Measurements from ENCODE around the gene IL1R1.

Gene IL1R1

DNA sequence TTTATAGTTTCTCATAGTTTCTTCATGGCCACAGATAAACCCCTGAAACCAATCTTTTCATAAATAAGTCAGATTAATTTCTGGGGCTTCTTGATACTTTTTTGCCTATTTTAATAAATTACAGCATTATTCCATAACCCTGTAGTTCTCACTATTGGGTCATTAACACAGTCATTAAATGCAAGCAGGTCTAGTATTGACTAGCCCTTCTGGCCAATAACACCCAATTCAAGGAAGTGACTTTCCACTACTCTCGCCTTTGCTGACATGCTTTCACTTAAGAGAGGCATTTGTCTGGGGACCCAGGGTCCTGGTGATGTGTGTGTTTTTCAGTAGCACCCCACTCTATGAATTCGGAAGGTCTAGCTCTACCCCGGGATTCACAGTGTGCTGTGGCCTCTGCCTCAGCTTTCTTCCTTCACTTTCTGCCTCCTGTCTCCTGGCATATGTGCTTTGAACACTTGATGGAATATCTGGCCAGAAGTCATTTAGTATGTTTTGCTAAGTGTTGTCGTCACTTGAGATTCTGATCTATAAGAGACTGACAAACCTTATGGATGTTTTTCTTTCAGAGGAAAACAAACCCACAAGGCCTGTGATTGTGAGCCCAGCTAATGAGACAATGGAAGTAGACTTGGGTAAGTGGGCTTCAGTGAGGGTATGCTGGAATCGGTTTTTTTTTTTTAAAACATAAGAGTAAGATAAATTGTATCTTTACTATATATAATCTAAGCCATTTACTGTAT is 25.7 kb downstream of the IL1R1 start:
- H3K9me3 Mint-ChIP-seq: no peaks in the 10 kb centered on the region
- H3K27me3 Mint-ChIP-seq: peaks cover 8% of the 10 kb centered on the region
- H3K4me3 Mint-ChIP-seq: no peak overlapping the region
- no peaks in the 10 kb centered on the region for H3K36me3 Mint-ChIP-seq
- H3K4me1 Mint-ChIP-seq: peaks cover 6% of the 10 kb centered on the region
- ATAC-seq: no peak
- H3K27ac Mint-ChIP-seq: no peak overlapping the region

DNA sequence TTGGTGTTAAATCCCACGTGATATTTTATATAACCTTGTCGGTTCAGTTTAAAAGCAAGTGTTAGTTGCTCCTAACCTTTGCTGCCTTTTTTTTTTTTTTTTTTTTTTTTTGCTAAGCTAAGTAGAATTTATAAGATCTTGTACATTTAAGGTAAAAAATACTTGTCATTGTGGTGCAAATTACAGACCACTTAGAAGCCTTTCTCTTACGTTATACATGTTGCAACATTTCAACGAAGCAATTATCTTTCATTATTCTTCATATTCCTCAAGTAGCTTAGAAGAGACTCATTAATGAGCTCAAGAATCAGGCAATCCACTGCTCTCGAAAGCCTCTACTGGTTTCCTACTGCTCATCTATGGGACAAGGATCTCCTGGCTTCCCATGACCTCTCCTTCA is 29.4 kb downstream of the IL1R1 start:
- no peak for ATAC-seq
- Mint-ChIP-seq H3K36me3 (no peaks in the 10 kb centered on the region), H3K27ac (no peak overlapping the region), H3K4me3 (no peak overlapping the region), H3K27me3 (peaks cover 8% of the 10 kb centered on the region), H3K9me3 (no peaks in the 10 kb centered on the region), H3K4me1 (peaks cover 6% of the 10 kb centered on the region)

DNA sequence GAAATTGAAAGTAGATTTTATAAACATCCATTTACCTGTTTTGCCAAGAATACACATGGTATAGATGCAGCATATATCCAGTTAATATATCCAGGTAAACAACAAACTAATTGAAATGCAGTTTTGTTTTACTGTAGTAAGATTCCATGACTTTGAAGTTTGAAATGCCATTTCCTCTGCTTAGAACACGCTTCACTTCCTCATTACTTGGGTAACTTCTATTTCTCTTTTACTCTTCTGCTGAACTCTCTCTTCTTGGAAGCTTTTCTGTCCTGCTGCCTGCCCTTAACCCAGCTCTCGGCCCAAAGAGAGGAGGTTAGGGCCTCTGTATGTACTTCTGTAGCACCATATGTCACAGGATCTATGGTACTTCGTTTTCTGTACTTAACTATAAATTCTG is 30.2 kb downstream of the IL1R1 start:
- no peak overlapping the region for H3K27ac Mint-ChIP-seq
- H3K27me3 Mint-ChIP-seq: peaks cover 16% of the 10 kb centered on the region
- no peaks in the 10 kb centered on the region for H3K36me3 Mint-ChIP-seq
- ATAC-seq: no peak
- no peaks in the 10 kb centered on the region for H3K9me3 Mint-ChIP-seq
- H3K4me3 Mint-ChIP-seq: no peak overlapping the region
- H3K4me1 Mint-ChIP-seq: peaks cover 6% of the 10 kb centered on the region

DNA sequence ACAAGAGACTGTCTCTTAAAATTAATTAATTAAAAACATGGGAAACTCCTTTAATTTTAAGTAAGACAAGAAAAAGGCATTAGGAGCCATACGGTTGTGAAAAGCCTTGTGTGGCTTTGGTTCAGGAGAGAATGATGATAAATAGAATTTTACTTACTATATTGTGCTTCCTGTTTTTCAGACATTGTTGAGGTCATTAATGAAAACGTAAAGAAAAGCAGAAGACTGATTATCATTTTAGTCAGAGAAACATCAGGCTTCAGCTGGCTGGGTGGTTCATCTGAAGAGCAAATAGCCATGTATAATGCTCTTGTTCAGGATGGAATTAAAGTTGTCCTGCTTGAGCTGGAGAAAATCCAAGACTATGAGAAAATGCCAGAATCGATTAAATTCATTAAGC is 33.6 kb downstream of the IL1R1 start:
- Mint-ChIP-seq H3K4me3 (no peak overlapping the region), H3K4me1 (peaks cover 6% of the 10 kb centered on the region), H3K27me3 (peaks cover 27% of the 10 kb centered on the region), H3K27ac (no peak overlapping the region), H3K36me3 (no peaks in the 10 kb centered on the region), H3K9me3 (no peaks in the 10 kb centered on the region)
- ATAC-seq: no peak

- peaks cover 36% of the 10 kb centered on the region for H3K27me3 Mint-ChIP-seq
- no peak overlapping the region for H3K4me3 Mint-ChIP-seq
- no peaks in the 10 kb centered on the region for H3K36me3 Mint-ChIP-seq
- peaks cover 2% of the 10 kb centered on the region for H3K4me1 Mint-ChIP-seq
- no peak for ATAC-seq
- H3K27ac Mint-ChIP-seq: no peak overlapping the region
- no peaks in the 10 kb centered on the region for H3K9me3 Mint-ChIP-seq
Observed at GRCh38 chr2:102177814-102178478, 35.4 kb downstream of the IL1R1 start.

DNA sequence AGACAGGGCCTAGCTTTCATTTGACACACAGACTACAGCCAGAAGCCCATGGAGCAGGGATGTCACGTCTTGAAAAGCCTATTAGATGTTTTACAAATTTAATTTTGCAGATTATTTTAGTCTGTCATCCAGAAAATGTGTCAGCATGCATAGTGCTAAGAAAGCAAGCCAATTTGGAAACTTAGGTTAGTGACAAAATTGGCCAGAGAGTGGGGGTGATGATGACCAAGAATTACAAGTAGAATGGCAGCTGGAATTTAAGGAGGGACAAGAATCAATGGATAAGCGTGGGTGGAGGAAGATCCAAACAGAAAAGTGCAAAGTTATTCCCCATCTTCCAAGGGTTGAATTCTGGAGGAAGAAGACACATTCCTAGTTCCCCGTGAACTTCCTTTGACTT is 36.5 kb downstream of the IL1R1 start:
- Mint-ChIP-seq H3K9me3 (no peaks in the 10 kb centered on the region), H3K36me3 (no peaks in the 10 kb centered on the region), H3K4me1 (no peaks in the 10 kb centered on the region), H3K27me3 (peaks cover 45% of the 10 kb centered on the region), H3K27ac (no peak overlapping the region), H3K4me3 (no peak overlapping the region)
- no peak for ATAC-seq

- no peak overlapping the region for H3K27ac Mint-ChIP-seq
- H3K27me3 Mint-ChIP-seq: peaks cover 47% of the 10 kb centered on the region
- ATAC-seq: no peak
- no peak overlapping the region for H3K4me3 Mint-ChIP-seq
- H3K9me3 Mint-ChIP-seq: no peaks in the 10 kb centered on the region
- H3K36me3 Mint-ChIP-seq: no peaks in the 10 kb centered on the region
- H3K4me1 Mint-ChIP-seq: no peaks in the 10 kb centered on the region
Observed at GRCh38 chr2:102179788-102180686, 37.5 kb downstream of the IL1R1 start.

GRCh38 chr2:102180687-102180999 is 38.1 kb downstream of the IL1R1 start:
- Mint-ChIP-seq H3K36me3 (no peaks in the 10 kb centered on the region), H3K4me1 (no peaks in the 10 kb centered on the region), H3K27me3 (peaks cover 47% of the 10 kb centered on the region), H3K27ac (no peak overlapping the region), H3K9me3 (no peaks in the 10 kb centered on the region), H3K4me3 (no peak overlapping the region)
- ATAC-seq: no peak

DNA sequence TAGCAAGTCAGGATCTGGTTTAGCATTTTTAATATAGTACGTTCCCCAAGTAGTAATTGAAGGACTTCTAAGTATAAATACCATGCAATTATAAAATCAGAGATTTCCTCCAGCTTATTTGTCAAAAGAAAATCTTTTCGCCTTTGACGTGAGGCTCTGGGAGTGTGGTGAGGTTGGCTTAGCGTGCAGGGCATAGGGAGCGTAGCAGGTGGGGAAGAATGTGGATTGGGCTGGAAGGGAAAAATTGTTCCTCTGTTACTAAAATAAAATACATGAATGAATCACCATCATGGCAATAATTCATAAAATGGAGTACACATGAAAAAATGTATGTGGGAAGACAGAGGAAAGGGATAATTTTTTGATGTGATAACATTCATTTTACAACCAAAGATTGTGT is 38.8 kb downstream of the IL1R1 start:
- H3K4me3 Mint-ChIP-seq: no peak overlapping the region
- no peak overlapping the region for H3K27ac Mint-ChIP-seq
- ATAC-seq: no peak
- H3K36me3 Mint-ChIP-seq: no peaks in the 10 kb centered on the region
- no peaks in the 10 kb centered on the region for H3K4me1 Mint-ChIP-seq
- H3K9me3 Mint-ChIP-seq: no peaks in the 10 kb centered on the region
- H3K27me3 Mint-ChIP-seq: peaks cover 47% of the 10 kb centered on the region

DNA sequence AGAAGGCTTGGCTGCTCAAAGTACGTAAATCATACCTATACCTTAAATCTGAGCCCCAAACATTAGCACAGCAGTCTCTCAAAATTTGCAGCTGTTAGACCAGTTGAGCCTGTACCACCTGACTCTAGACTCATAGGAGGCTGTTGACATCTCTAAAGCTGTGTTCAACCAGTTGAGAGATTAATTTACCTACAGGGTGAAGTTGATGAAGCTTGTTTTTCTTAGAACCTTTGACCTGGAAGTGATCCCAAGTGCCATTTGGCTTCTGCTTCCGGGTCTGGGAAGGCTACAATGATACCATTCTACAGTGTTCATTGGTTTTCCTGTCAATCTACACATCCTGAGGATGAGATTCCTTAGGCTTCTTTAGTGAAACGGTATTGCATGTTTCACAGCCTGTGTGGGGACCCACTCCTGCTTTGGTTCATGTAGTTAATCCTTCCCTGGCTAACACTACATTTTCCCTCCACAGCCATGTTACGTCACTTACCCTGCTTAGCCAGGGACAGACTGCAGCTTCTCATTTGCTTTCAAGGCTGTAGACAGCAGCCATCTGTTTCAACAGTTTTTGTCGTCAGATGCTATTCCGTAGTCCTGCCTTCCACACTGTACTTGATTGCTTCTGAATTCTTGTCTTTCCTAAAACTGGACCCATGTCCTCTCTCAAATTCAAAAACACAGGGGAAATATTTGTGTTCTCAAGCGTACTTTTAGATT is 39.5 kb downstream of the IL1R1 start:
- no peaks in the 10 kb centered on the region for H3K9me3 Mint-ChIP-seq
- H3K4me1 Mint-ChIP-seq: no peaks in the 10 kb centered on the region
- no peaks in the 10 kb centered on the region for H3K36me3 Mint-ChIP-seq
- H3K27ac Mint-ChIP-seq: no peak overlapping the region
- ATAC-seq: no peak
- H3K27me3 Mint-ChIP-seq: peaks cover 46% of the 10 kb centered on the region
- no peak overlapping the region for H3K4me3 Mint-ChIP-seq

GRCh38 chr2:102184018-102184417 is 41.5 kb downstream of the IL1R1 start:
- no peak for ATAC-seq
- Mint-ChIP-seq H3K36me3 (no peaks in the 10 kb centered on the region), H3K9me3 (no peaks in the 10 kb centered on the region), H3K4me3 (no peak overlapping the region), H3K27me3 (peaks cover 49% of the 10 kb centered on the region), H3K4me1 (peaks cover 8% of the 10 kb centered on the region), H3K27ac (no peak overlapping the region)

- no peak overlapping the region for H3K4me3 Mint-ChIP-seq
- H3K36me3 Mint-ChIP-seq: no peaks in the 10 kb centered on the region
- no peaks in the 10 kb centered on the region for H3K9me3 Mint-ChIP-seq
- peaks cover 8% of the 10 kb centered on the region for H3K4me1 Mint-ChIP-seq
- H3K27me3 Mint-ChIP-seq: peaks cover 50% of the 10 kb centered on the region
- no peak overlapping the region for H3K27ac Mint-ChIP-seq
- ATAC-seq: no peak
Observed at GRCh38 chr2:102184568-102184967, 42.0 kb downstream of the IL1R1 start.

GRCh38 chr2:102185347-102185746 is 42.8 kb downstream of the IL1R1 start:
- H3K4me3 Mint-ChIP-seq: no peak overlapping the region
- no peak overlapping the region for H3K27ac Mint-ChIP-seq
- H3K4me1 Mint-ChIP-seq: peaks cover 8% of the 10 kb centered on the region
- H3K27me3 Mint-ChIP-seq: peaks cover 55% of the 10 kb centered on the region
- no peaks in the 10 kb centered on the region for H3K36me3 Mint-ChIP-seq
- H3K9me3 Mint-ChIP-seq: no peaks in the 10 kb centered on the region
- ATAC-seq: no peak

DNA sequence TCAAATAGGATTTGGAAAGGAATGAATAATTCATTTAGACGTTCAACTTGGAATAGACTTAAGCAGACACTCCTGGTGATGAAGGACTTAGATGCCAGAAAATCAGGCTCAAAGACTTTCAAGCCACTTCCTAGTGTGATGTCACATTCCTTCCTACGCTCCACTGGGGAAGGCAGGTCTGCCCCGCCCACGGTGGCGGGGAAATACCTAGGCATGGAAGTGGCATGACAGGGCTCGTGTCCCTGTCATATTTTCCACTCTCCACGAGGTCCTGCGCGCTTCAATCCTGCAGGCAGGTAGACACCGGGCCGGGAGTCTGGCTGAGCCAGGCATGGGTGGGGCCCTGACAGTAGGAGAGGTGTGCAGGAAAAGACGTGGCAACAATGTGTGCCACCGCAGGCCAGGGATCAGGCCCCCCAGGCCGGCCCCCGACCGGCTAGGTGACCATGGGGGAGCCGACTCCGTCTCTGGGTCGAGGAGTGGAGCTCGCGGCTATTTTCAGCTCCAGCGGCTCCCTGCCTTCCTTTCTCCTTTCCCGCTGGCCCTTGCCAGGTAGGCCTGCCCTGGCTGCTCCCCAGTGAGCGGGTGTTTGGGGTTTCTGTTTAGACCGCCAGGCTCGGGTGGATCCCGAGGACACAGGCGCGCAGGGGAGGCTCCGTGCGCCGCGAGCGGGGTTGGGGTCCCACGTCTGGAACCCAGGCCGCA is 44.4 kb downstream of the IL1R1 start, which contains the start of gene IL1RL2:
TSS of gene IL1RL2 (plus strand) at position 233 of the 705 bp plus-strand sequence. CDS start 845 bp downstream, outside the sequence.
- no peaks in the 10 kb centered on the region for H3K9me3 Mint-ChIP-seq
- peaks cover 8% of the 10 kb centered on the region for H3K4me1 Mint-ChIP-seq
- H3K27me3 Mint-ChIP-seq: peaks cover 46% of the 10 kb centered on the region
- no peaks in the 10 kb centered on the region for H3K36me3 Mint-ChIP-seq
- peak; percentile 31 for ATAC-seq
- H3K4me3 Mint-ChIP-seq: peak within 1 kb of the TSS; percentile 70
- H3K27ac Mint-ChIP-seq: peak within 1 kb of the TSS; percentile 46

All from stimulated activated memory B cell treated with anti-CD40 and anti-IgM and Interleukin-4, amounts not matched to agents 10 μg/mL and 1 μg/mL and 100 μg/mL, for 72 hours (primary cell).